Measurements from ENCODE around the gene ICAM4. TPM values are rescaled to one million over a fixed set of nuclear protein-coding genes. Genes with fewer than 3 reads are reported as not detected.
A peak's percentile ranks its signal among the peaks of the same experiment; 100 is the strongest.

ICAM4 gene
- total and polyA plus RNA-seq, 2 of the 13 experiments (the other 11 are each of a cell fraction or from before 2014, with no cell fraction given), result 2.9 to 4.0 TPM

DNA sequence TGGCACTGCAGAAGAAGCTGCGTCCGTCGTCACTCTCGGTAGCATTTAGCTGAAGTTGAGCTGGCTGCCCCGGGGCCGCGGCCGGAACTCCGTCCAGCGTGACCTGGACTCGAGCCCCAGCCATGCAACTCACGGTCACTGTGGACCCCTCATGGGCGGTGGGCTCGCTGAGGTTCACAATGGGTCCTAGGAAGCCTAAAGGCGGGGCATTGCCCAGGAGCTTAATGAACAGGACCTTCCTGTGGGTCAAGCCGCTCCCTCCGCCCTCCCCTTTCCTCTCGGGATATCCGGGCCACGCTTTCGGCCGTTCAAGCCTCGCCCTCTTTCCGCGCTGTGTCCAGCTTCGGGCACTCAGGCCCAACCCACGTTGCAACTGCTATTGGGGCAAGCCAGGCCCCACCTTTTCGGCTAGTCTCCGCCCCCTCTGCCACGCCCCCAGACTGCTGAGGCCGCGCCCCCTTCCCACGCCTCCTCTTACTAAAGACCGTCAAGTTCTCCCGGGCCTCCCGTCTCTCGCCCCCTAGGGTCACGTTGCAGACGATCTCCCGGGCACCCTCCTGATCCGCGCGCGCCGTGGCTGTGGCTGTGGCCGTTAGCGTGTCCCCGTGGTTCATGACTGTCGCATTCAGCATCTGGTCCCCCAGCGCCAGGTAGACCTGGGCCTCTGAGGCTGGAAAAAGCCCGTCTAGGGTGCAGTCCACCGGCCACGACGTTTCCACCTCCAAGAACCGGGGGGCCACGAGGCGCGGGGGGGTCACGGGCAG lies 48.0 kb downstream of the ICAM4 start (continued):
- TF ChIP-seq MXI1 (IDR thresholded peaks at IDR 0.05; ENCODE audit: borderline replicate concordance, low read depth, low read length), result peak; percentile 93; the same call in 1 of the 3 replicates
- no peak for TF ChIP-seq PLRG1 (conservative IDR thresholded peaks at IDR 0.05)
- TF ChIP-seq, protein P1, sequence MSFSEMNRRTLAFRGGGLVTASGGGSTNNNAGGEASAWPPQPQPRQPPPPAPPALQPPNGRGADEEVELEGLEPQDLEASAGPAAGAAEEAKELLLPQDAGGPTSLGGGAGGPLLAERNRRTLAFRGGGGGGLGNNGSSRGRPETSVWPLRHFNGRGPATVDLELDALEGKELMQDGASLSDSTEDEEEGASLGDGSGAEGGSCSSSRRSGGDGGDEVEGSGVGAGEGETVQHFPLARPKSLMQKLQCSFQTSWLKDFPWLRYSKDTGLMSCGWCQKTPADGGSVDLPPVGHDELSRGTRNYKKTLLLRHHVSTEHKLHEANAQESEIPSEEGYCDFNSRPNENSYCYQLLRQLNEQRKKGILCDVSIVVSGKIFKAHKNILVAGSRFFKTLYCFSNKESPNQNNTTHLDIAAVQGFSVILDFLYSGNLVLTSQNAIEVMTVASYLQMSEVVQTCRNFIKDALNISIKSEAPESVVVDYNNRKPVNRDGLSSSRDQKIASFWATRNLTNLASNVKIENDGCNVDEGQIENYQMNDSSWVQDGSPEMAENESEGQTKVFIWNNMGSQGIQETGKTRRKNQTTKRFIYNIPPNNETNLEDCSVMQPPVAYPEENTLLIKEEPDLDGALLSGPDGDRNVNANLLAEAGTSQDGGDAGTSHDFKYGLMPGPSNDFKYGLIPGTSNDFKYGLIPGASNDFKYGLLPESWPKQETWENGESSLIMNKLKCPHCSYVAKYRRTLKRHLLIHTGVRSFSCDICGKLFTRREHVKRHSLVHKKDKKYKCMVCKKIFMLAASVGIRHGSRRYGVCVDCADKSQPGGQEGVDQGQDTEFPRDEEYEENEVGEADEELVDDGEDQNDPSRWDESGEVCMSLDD (CRISPR knock-in tag; IDR thresholded peaks at IDR 0.05; ENCODE audit: borderline replicate concordance), result no peak
- TF ChIP-seq, protein P2, sequence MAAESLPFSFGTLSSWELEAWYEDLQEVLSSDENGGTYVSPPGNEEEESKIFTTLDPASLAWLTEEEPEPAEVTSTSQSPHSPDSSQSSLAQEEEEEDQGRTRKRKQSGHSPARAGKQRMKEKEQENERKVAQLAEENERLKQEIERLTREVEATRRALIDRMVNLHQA (CRISPR knock-in tag; IDR thresholded peaks at IDR 0.05), result no peak
- TF ChIP-seq FOXK2 (IDR thresholded peaks at IDR 0.05), result no peak
- no peak for TF ChIP-seq HNF4A (CRISPR knock-in tag; IDR thresholded peaks at IDR 0.05)
- peak; percentile 79 for TF ChIP-seq ZFX (CRISPR knock-in tag; IDR thresholded peaks at IDR 0.05; ENCODE audit: low read depth)
- TF ChIP-seq NR2C2 (CRISPR knock-in tag; IDR thresholded peaks at IDR 0.05; ENCODE audit: borderline replicate concordance), result no peak
- TF ChIP-seq, protein P3, sequence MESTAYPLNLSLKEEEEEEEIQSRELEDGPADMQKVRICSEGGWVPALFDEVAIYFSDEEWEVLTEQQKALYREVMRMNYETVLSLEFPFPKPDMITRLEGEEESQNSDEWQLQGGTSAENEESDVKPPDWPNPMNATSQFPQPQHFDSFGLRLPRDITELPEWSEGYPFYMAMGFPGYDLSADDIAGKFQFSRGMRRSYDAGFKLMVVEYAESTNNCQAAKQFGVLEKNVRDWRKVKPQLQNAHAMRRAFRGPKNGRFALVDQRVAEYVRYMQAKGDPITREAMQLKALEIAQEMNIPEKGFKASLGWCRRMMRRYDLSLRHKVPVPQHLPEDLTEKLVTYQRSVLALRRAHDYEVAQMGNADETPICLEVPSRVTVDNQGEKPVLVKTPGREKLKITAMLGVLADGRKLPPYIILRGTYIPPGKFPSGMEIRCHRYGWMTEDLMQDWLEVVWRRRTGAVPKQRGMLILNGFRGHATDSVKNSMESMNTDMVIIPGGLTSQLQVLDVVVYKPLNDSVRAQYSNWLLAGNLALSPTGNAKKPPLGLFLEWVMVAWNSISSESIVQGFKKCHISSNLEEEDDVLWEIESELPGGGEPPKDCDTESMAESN (CRISPR knock-in tag; conservative IDR thresholded peaks at IDR 0.05), result no peak
- TF ChIP-seq ZNF652 (CRISPR knock-in tag; IDR thresholded peaks at IDR 0.05; ENCODE audit: borderline replicate concordance, low read depth), result no peak
- TF ChIP-seq AHR (CRISPR knock-in tag; IDR thresholded peaks at IDR 0.05), result no peak
- TF ChIP-seq, protein P4, sequence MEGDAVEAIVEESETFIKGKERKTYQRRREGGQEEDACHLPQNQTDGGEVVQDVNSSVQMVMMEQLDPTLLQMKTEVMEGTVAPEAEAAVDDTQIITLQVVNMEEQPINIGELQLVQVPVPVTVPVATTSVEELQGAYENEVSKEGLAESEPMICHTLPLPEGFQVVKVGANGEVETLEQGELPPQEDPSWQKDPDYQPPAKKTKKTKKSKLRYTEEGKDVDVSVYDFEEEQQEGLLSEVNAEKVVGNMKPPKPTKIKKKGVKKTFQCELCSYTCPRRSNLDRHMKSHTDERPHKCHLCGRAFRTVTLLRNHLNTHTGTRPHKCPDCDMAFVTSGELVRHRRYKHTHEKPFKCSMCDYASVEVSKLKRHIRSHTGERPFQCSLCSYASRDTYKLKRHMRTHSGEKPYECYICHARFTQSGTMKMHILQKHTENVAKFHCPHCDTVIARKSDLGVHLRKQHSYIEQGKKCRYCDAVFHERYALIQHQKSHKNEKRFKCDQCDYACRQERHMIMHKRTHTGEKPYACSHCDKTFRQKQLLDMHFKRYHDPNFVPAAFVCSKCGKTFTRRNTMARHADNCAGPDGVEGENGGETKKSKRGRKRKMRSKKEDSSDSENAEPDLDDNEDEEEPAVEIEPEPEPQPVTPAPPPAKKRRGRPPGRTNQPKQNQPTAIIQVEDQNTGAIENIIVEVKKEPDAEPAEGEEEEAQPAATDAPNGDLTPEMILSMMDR (CRISPR knock-in tag; IDR thresholded peaks at IDR 0.05), result peak; percentile 60
- TF ChIP-seq, protein P5, sequence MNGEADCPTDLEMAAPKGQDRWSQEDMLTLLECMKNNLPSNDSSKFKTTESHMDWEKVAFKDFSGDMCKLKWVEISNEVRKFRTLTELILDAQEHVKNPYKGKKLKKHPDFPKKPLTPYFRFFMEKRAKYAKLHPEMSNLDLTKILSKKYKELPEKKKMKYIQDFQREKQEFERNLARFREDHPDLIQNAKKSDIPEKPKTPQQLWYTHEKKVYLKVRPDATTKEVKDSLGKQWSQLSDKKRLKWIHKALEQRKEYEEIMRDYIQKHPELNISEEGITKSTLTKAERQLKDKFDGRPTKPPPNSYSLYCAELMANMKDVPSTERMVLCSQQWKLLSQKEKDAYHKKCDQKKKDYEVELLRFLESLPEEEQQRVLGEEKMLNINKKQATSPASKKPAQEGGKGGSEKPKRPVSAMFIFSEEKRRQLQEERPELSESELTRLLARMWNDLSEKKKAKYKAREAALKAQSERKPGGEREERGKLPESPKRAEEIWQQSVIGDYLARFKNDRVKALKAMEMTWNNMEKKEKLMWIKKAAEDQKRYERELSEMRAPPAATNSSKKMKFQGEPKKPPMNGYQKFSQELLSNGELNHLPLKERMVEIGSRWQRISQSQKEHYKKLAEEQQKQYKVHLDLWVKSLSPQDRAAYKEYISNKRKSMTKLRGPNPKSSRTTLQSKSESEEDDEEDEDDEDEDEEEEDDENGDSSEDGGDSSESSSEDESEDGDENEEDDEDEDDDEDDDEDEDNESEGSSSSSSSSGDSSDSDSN (CRISPR knock-in tag; IDR thresholded peaks at IDR 0.05), result peak; percentile 36
- TF ChIP-seq ZNF230 (CRISPR knock-in tag; IDR thresholded peaks at IDR 0.05), result no peak
- no peak for TF ChIP-seq ZNF619 (CRISPR knock-in tag; IDR thresholded peaks at IDR 0.05)
- no peak for TF ChIP-seq ZFP36 (IDR thresholded peaks at IDR 0.05; ENCODE audit: borderline replicate concordance, low read depth, low read length, partially characterized antibody)
- no peak for TF ChIP-seq SMAD1 (CRISPR knock-in tag; IDR thresholded peaks at IDR 0.05; ENCODE audit: borderline replicate concordance, low read depth)
- TF ChIP-seq BRCA1 (CRISPR knock-in tag; IDR thresholded peaks at IDR 0.05), result no peak
- TF ChIP-seq, protein P6, sequence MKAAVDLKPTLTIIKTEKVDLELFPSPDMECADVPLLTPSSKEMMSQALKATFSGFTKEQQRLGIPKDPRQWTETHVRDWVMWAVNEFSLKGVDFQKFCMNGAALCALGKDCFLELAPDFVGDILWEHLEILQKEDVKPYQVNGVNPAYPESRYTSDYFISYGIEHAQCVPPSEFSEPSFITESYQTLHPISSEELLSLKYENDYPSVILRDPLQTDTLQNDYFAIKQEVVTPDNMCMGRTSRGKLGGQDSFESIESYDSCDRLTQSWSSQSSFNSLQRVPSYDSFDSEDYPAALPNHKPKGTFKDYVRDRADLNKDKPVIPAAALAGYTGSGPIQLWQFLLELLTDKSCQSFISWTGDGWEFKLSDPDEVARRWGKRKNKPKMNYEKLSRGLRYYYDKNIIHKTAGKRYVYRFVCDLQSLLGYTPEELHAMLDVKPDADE (CRISPR knock-in tag; IDR thresholded peaks at IDR 0.05), result no peak
- peak; percentile 24; the same call in 1 of the 2 replicates for TF ChIP-seq GATAD2A (CRISPR knock-in tag; IDR thresholded peaks at IDR 0.05)
